ENCODE data around the gene EPS8L3. TPM values are rescaled to one million over a fixed set of nuclear protein-coding genes. Genes with fewer than 3 reads are reported as not detected.

Gene EPS8L3
- polyA plus RNA-seq, 1 donor from 2014 or later, result not detected

DNA sequence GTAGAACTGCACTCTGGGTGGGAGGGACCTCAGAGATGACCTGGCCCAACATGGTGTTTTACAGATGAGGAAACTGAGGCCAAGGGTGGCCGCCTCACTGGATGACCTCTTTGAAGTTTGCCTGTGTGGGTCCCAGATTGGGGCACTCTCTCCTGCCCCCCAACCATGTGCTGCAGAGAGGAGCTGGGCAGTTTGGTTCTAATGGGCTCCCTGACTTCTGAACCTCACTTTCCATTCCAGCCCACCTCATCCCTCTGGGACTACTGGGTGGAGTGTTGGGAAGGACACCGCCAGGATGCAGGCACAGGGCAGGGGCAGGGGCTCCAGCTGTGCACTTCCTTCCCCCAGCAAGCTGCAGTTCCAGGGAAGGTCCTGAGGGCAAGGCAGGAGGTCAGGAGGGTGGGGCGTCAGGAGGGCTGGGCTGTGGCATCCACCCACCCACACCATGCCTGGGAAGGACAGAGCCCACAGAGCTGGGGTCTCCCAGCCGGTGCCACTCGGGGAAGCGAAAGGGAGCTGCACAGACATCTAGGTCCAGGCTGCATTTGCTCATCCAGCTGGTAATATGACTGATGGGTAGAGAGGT is 10.3 kb upstream of the EPS8L3 start:
- no peaks in the 10 kb centered on the region for H3K9me3 ChIP-seq (ENCODE audit: low read length)

DNA sequence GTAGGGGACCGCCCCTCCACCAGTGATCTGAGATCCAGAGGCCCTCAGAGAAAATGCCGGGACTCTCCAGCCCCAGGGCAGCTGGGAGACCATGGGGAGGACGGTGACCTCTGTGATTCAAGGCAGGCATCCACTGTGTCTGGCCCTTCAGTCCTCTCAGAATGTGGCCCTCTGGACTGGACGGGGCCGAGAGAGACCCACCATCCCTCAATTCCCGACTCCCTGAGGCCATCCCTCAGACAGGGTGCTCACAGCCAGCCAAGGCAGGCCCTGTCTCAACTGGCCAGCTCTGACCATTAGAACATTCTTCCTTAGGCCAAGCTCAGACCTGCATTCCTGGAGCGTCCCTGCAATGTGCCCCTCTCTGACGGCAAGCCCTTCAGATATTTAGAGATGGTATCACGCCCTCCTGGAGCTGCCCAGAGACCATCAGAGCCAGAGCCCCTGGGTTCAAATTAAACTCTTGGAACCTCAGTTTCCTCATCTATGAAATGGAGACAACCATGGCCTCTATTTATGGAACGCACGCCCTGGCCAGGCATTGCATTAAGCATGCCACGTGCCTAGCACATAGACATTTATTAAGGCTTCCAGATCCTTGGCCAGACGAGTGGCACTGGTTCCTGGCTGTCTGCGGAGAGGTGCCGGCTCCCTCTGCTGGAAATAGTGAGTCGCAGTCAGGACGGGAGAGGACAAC is 9.6 kb upstream of the EPS8L3 start:
- Histone ChIP-seq H3K27ac (ENCODE audit: low read length) (no peak overlapping the region), H3K27me3 (ENCODE audit: insufficient read depth, low read depth, low read length) (no peaks in the 10 kb centered on the region), H2AFZ (ENCODE audit: low read depth, low read length) (no peak overlapping the region), H3K9me2 (ENCODE audit: insufficient read depth, low read length) (no peaks in the 10 kb centered on the region), H3K4me3 (ENCODE audit: low read length) (no peak overlapping the region), H4K20me1 (ENCODE audit: insufficient read depth) (no peaks in the 10 kb centered on the region), H3F3A (ENCODE audit: insufficient read depth, low read length, poor library complexity, severe bottlenecking) (no peaks in the 10 kb centered on the region), H3K4me2 (ENCODE audit: low read length) (no peak overlapping the region), H3K9ac (ENCODE audit: low read length) (no peak overlapping the region), H3K36me3 (ENCODE audit: insufficient read depth, low read length) (no peaks in the 10 kb centered on the region), H3K9me3 (ENCODE audit: low read length) (no peaks in the 10 kb centered on the region), H3K79me2 (replicated peaks; ENCODE audit: insufficient read depth, low read length) (no peaks in the 10 kb centered on the region)
- TF ChIP-seq SMC3 (conservative IDR thresholded peaks at IDR 0.05; ENCODE audit: poor library complexity) (peak; percentile 97), EZH2 (IDR thresholded peaks at IDR 0.05; ENCODE audit: borderline replicate concordance, insufficient read depth, low read length, poor library complexity, severe bottlenecking) (no peak), RAD21 (conservative IDR thresholded peaks at IDR 0.05) (peak; percentile 92), MXI1 (conservative IDR thresholded peaks at IDR 0.05; ENCODE audit: poor library complexity, severe bottlenecking) (peak; percentile 53)
- TF ChIP-seq, protein P1, sequence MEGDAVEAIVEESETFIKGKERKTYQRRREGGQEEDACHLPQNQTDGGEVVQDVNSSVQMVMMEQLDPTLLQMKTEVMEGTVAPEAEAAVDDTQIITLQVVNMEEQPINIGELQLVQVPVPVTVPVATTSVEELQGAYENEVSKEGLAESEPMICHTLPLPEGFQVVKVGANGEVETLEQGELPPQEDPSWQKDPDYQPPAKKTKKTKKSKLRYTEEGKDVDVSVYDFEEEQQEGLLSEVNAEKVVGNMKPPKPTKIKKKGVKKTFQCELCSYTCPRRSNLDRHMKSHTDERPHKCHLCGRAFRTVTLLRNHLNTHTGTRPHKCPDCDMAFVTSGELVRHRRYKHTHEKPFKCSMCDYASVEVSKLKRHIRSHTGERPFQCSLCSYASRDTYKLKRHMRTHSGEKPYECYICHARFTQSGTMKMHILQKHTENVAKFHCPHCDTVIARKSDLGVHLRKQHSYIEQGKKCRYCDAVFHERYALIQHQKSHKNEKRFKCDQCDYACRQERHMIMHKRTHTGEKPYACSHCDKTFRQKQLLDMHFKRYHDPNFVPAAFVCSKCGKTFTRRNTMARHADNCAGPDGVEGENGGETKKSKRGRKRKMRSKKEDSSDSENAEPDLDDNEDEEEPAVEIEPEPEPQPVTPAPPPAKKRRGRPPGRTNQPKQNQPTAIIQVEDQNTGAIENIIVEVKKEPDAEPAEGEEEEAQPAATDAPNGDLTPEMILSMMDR (IDR thresholded peaks at IDR 0.05; ENCODE audit: poor library complexity, severe bottlenecking), result peak; percentile 93

More for the DNA sequence above, 10.3 kb upstream of the EPS8L3 start:
- Histone ChIP-seq H3K4me2 (ENCODE audit: low read length) (no peak overlapping the region), H3F3A (ENCODE audit: insufficient read depth, low read length, poor library complexity, severe bottlenecking) (no peaks in the 10 kb centered on the region), H2AFZ (ENCODE audit: low read depth, low read length) (no peak overlapping the region), H3K9me2 (ENCODE audit: insufficient read depth, low read length) (no peaks in the 10 kb centered on the region), H3K9ac (ENCODE audit: low read length) (no peak overlapping the region), H3K27ac (ENCODE audit: low read length) (no peak overlapping the region), H3K36me3 (ENCODE audit: insufficient read depth, low read length) (no peaks in the 10 kb centered on the region), H3K4me3 (ENCODE audit: low read length) (no peak overlapping the region), H3K79me2 (replicated peaks; ENCODE audit: insufficient read depth, low read length) (no peaks in the 10 kb centered on the region), H4K20me1 (ENCODE audit: insufficient read depth) (no peaks in the 10 kb centered on the region), H3K27me3 (ENCODE audit: insufficient read depth, low read depth, low read length) (no peaks in the 10 kb centered on the region)
- no peak for TF ChIP-seq SMC3 (conservative IDR thresholded peaks at IDR 0.05; ENCODE audit: poor library complexity)
- no peak for TF ChIP-seq MXI1 (conservative IDR thresholded peaks at IDR 0.05; ENCODE audit: poor library complexity, severe bottlenecking)
- TF ChIP-seq, protein P1 (IDR thresholded peaks at IDR 0.05; ENCODE audit: poor library complexity, severe bottlenecking), result no peak
- no peak for TF ChIP-seq EP300 (conservative IDR thresholded peaks at IDR 0.05; ENCODE audit: poor library complexity, severe bottlenecking)
- TF ChIP-seq, protein P2, sequence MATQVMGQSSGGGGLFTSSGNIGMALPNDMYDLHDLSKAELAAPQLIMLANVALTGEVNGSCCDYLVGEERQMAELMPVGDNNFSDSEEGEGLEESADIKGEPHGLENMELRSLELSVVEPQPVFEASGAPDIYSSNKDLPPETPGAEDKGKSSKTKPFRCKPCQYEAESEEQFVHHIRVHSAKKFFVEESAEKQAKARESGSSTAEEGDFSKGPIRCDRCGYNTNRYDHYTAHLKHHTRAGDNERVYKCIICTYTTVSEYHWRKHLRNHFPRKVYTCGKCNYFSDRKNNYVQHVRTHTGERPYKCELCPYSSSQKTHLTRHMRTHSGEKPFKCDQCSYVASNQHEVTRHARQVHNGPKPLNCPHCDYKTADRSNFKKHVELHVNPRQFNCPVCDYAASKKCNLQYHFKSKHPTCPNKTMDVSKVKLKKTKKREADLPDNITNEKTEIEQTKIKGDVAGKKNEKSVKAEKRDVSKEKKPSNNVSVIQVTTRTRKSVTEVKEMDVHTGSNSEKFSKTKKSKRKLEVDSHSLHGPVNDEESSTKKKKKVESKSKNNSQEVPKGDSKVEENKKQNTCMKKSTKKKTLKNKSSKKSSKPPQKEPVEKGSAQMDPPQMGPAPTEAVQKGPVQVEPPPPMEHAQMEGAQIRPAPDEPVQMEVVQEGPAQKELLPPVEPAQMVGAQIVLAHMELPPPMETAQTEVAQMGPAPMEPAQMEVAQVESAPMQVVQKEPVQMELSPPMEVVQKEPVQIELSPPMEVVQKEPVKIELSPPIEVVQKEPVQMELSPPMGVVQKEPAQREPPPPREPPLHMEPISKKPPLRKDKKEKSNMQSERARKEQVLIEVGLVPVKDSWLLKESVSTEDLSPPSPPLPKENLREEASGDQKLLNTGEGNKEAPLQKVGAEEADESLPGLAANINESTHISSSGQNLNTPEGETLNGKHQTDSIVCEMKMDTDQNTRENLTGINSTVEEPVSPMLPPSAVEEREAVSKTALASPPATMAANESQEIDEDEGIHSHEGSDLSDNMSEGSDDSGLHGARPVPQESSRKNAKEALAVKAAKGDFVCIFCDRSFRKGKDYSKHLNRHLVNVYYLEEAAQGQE (IDR thresholded peaks at IDR 0.05; ENCODE audit: borderline replicate concordance), result no peak
- no peak for TF ChIP-seq EZH2 (IDR thresholded peaks at IDR 0.05; ENCODE audit: borderline replicate concordance, insufficient read depth, low read length, poor library complexity, severe bottlenecking)
- no peak for TF ChIP-seq TAF1 (IDR thresholded peaks at IDR 0.05; ENCODE audit: low read depth)
- TF ChIP-seq POLR2AphosphoS5 (IDR thresholded peaks at IDR 0.05), result no peak
- TF ChIP-seq RAD21 (conservative IDR thresholded peaks at IDR 0.05), result no peak

Data from neural cell (in vitro differentiated cells).